IPS DF 6.9 (cell line): ENCODE measurements around the gene STXBP1.

Source experiments
- DNase-seq: peaks from one replicate; pipeline ENCODE4 v3.0.0-alpha.2; 2013; ENCODE audit warnings: low read depth, low spot score
- H3K27ac ChIP-seq: one replicate; pipeline ENCODE4 v1.5.1; 2013; ENCODE audit warnings: low read length, control low read depth
- H3K27me3 ChIP-seq: 2 replicates; pipeline ENCODE4 v1.6.1; 2013; ENCODE audit warnings: mild to moderate bottlenecking, low read length; ENCODE audit not compliant: control insufficient read depth, insufficient read depth
- H3K36me3 ChIP-seq: 2 replicates; pipeline ENCODE4 v1.6.1; 2013; ENCODE audit warnings: low read length; ENCODE audit not compliant: control insufficient read depth, insufficient read depth
- H3K4me1 ChIP-seq: 2 replicates; pipeline ENCODE4 v1.6.1; 2013; ENCODE audit warnings: low read length; ENCODE audit not compliant: control insufficient read depth, insufficient read depth
- H3K4me3 ChIP-seq: 2 replicates; pipeline ENCODE4 v1.5.1; 2013; ENCODE audit warnings: mild to moderate bottlenecking, low read length
- H3K9me3 ChIP-seq: 2 replicates; pipeline ENCODE4 v1.6.1; 2013; ENCODE audit warnings: low read length, inconsistent platforms; ENCODE audit not compliant: control insufficient read depth, insufficient read depth
- WGBS: extraction: QIAGEN DNeasy Blood & Tissue Kit; methylation state at CpG from one replicate; pipeline ENCODE4 v1.1.7; 2013; ENCODE audit warnings: mixed read lengths, missing lambda C conversion rate; ENCODE audit not compliant: insufficient read length, insufficient coverage; 5-methylcytosine and 5-hydroxymethylcytosine counted together

Gene STXBP1

GRCh38 chr9:127726871-127727270 is 114.8 kb downstream of the STXBP1 start:
- Histone ChIP-seq H3K4me1 (no peaks in the 10 kb centered on the region), H3K9me3 (no peaks in the 10 kb centered on the region), H3K27ac (no peak overlapping the region), H3K4me3 (no peak overlapping the region), H3K27me3 (no peaks in the 10 kb centered on the region), H3K36me3 (no peaks in the 10 kb centered on the region)
- no CpG with 5 or more reads among the region's 8 CpGs for WGBS
- DNase-seq: no peak

DNA sequence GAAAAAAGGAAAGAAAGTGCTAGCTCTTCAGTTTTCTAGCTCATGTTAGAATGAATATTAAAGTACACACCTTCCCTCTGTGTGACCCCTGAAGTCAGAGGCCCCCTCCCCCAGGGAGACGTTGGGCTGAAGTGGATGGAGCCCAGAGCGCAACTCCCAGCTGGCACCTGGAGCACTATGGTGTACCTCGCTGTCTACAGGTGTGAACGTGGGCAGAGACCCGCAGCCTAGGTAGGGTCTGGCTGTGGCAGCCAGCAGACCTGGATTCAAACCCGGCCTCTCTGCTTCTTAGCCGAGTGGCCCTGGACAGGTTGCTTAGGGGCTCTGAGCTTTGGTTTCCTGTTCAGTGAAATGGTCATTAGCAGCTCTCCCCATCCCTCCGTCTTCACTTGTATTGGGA is 116.7 kb downstream of the STXBP1 start:
- Histone ChIP-seq H3K27ac (no peak overlapping the region), H3K36me3 (no peaks in the 10 kb centered on the region), H3K4me1 (no peaks in the 10 kb centered on the region; the same call in 1 of the 2 replicates), H3K4me3 (no peak overlapping the region), H3K27me3 (no peaks in the 10 kb centered on the region), H3K9me3 (no peaks in the 10 kb centered on the region)
- WGBS: no CpG with 5 or more reads among the region's 8 CpGs
- DNase-seq: no peak

DNA sequence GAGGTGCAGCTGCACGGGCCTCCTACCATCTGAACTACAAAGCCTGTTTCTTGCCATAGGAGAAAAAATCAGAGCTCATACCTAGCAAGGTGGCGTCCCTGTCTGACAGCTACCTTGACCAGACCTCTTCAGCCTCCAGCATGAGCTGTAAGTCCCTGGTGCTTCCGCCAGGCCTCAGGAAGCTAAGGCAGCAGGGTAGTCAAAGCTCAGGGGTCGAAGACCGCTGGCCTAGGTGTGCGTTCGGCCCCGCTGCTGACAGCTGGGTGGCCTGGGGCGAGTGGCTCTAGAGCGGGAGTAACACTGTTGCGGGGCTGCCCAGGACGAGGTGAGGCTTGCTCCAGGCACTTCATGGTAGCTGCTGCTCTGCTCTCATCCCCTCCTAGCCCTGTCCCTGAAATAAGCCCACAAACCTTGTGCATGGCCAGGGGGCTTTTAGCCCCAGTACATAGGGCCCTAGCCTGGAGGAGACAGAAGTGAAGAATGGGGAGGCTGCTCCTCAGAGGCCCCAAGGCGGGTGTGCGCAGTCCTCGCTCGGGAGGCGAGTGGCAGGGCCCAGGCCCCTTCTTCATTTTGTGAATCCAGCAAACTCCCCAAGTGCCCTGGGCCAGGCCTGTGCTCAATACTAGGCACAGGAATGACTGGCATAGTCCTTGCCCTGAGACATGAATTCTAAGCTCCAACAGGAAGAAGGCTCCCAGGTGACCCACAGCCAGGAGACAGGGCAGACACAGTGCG is 117.6 kb downstream of the STXBP1 start:
- Histone ChIP-seq H3K27me3 (no peaks in the 10 kb centered on the region), H3K36me3 (no peaks in the 10 kb centered on the region), H3K9me3 (no peaks in the 10 kb centered on the region), H3K4me3 (no peak overlapping the region), H3K4me1 (peaks cover 6% of the 10 kb centered on the region), H3K27ac (no peak overlapping the region)
- WGBS: no CpG with 5 or more reads among the region's 18 CpGs
- no peak for DNase-seq

DNA sequence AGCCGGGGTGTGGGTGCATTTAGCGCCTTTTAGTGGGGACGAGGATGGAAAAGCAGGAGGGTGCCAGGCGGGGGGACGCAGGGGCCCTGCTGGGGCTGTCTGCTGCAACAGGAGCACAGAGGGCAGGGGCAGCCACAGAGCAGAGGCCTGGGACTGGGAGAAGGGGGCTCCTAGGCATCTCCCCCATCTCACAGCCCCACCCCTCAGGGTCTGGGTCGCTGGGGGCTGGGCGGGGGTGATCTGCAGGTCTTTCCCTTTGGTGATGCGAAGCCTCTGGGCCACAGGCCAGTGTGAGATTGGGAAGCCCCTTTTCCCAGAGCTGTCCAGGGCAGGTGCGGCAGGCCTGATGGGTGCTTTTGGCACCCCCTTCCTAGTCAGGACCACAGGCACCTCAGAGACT is 118.2 kb downstream of the STXBP1 start:
- no peak overlapping the region for H3K27ac ChIP-seq
- no peak overlapping the region for H3K4me3 ChIP-seq
- no CpG with 5 or more reads among the region's 9 CpGs for WGBS
- peaks cover 6% of the 10 kb centered on the region for H3K4me1 ChIP-seq
- H3K27me3 ChIP-seq: no peaks in the 10 kb centered on the region
- DNase-seq: no peak
- no peaks in the 10 kb centered on the region for H3K9me3 ChIP-seq
- no peaks in the 10 kb centered on the region for H3K36me3 ChIP-seq

GRCh38 chr9:127730799-127731410 is 118.8 kb downstream of the STXBP1 start:
- Histone ChIP-seq H3K27me3 (no peaks in the 10 kb centered on the region), H3K4me1 (peaks cover 6% of the 10 kb centered on the region), H3K4me3 (no peak overlapping the region), H3K27ac (no peak overlapping the region), H3K36me3 (no peaks in the 10 kb centered on the region), H3K9me3 (no peaks in the 10 kb centered on the region)
- DNase-seq: no peak
- WGBS: no CpG with 5 or more reads among the region's 9 CpGs

GRCh38 chr9:127731938-127732337 is 119.9 kb downstream of the STXBP1 start:
- Histone ChIP-seq H3K27me3 (no peaks in the 10 kb centered on the region), H3K4me3 (no peak overlapping the region), H3K27ac (no peak overlapping the region), H3K36me3 (no peaks in the 10 kb centered on the region), H3K9me3 (no peaks in the 10 kb centered on the region), H3K4me1 (peaks cover 6% of the 10 kb centered on the region)
- WGBS: no CpG with 5 or more reads among the region's 16 CpGs
- DNase-seq: no peak

DNA sequence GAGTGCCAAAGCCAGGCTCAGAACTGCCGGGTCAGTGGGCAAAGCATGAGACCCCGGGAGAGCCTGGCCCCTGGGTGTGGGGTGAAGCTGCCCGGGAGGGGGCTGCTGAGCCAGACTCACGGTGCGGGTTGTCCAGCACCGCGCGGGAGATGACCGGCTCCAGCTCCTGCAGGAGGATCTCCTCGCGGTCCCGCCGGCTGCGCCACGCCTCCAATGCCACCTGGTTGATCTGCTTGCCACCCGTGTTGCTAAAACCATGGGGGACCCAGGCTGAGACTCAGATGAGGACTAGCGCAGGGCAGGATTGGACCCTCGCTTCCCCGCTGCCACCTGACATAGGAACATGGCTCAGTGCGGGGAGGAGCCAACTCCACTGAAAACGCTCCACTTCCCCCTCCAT is 120.4 kb downstream of the STXBP1 start:
- no CpG with 5 or more reads among the region's 21 CpGs for WGBS
- no peak overlapping the region for H3K27ac ChIP-seq
- no peaks in the 10 kb centered on the region for H3K9me3 ChIP-seq
- DNase-seq: no peak
- H3K27me3 ChIP-seq: no peaks in the 10 kb centered on the region
- H3K4me3 ChIP-seq: no peak overlapping the region
- no peaks in the 10 kb centered on the region for H3K36me3 ChIP-seq
- H3K4me1 ChIP-seq: peaks cover 6% of the 10 kb centered on the region

DNA sequence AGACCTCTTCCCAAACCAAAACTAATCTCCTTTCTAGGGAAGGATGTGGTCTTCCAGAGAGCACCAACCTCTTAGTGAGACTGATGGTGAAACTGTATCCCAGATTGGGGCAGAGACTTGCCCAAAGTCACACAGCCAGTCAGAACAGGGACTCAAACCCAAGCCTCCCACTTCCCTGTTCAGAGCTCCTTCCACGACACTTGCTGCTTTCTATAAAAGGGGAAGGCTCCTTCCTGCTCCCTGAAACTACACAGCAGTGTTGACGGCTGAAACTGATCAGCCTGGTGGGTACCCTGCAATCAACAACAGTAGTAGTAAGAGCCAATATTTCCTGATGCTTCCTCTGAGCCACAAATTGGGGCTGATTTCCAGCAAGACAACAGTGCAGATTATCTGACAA is 121.5 kb downstream of the STXBP1 start:
- no CpG with 5 or more reads among the region's 2 CpGs for WGBS
- DNase-seq: no peak
- no peak overlapping the region for H3K4me3 ChIP-seq
- H3K4me1 ChIP-seq: peaks cover 6% of the 10 kb centered on the region
- H3K27me3 ChIP-seq: no peaks in the 10 kb centered on the region
- no peaks in the 10 kb centered on the region for H3K9me3 ChIP-seq
- H3K27ac ChIP-seq: no peak overlapping the region
- H3K36me3 ChIP-seq: no peaks in the 10 kb centered on the region

- Histone ChIP-seq H3K4me3 (no peak overlapping the region; the same call in 1 of the 2 replicates), H3K36me3 (no peaks in the 10 kb centered on the region), H3K9me3 (no peaks in the 10 kb centered on the region), H3K4me1 (peaks cover 6% of the 10 kb centered on the region), H3K27ac (no peak overlapping the region), H3K27me3 (no peaks in the 10 kb centered on the region)
- no peak for DNase-seq
- no CpG with 5 or more reads among the region's 22 CpGs for WGBS
These were observed 122.2 kb downstream of the STXBP1 start for GRCh38 chr9:127734247-127734746.

GRCh38 chr9:127734747-127735529 is 122.9 kb downstream of the STXBP1 start, which contains the start of gene TOR2A:
Gene TOR2A, minus strand, starts transcription at chr9:127735294. Its CDS starts 24 bp downstream, at chr9:127735270.
- Histone ChIP-seq H3K36me3 (peaks cover 2% of the 10 kb centered on the region; the same call in 1 of the 2 replicates), H3K4me1 (peaks cover 6% of the 10 kb centered on the region), H3K4me3 (peak within 1 kb of the TSS; percentile 77; the same call in 1 of the 2 replicates), H3K27me3 (no peaks in the 10 kb centered on the region), H3K9me3 (no peaks in the 10 kb centered on the region), H3K27ac (no peak within 1 kb of the TSS)
- peak; percentile 97 for DNase-seq
- WGBS: no CpG with 5 or more reads among the region's 76 CpGs
